ENCODE measurements around the gene NCBP2L. TPM values are rescaled to one million over a fixed set of nuclear protein-coding genes. Genes with fewer than 3 reads are reported as not detected.

Gene NCBP2L
- total and polyA plus RNA-seq, 9 donors = 0.04 to 0.16 (median 0.11) TPM; not detected in 6

Other genes starting within 250 kb of the NCBP2L start
- 18.2 TPM for gene PRPS1, start 149.2 kb upstream of the NCBP2L start, total RNA-seq
- gene PRPS1, start 149.2 kb upstream of the NCBP2L start, polyA plus RNA-seq (ENCODE audit: insufficient read depth in 1 of 8, insufficient read length in 8 of 8, low replicate concordance in 1 of 8) = 10 to 100 TPM; 25.0 to 31.1 (median 28.4) TPM
- gene TSC22D3, start 1.9 kb upstream of the NCBP2L start, total RNA-seq = 64.2 TPM
- 10 to 100 TPM; 39.5 to 82.9 (median 69.2) TPM for gene TSC22D3, start 1.9 kb upstream of the NCBP2L start, polyA plus RNA-seq (ENCODE audit: insufficient read depth in 1 of 8, insufficient read length in 8 of 8, low replicate concordance in 1 of 8)
- gene MID2, start 48.1 kb downstream of the NCBP2L start, total RNA-seq = 11.3 TPM
- gene MID2, start 48.1 kb downstream of the NCBP2L start, polyA plus RNA-seq (ENCODE audit: insufficient read depth in 1 of 8, insufficient read length in 8 of 8, low replicate concordance in 1 of 8) = 1 to 10 TPM; 5.0 to 8.2 (median 6.4) TPM
- not detected for gene TEX13B, start 204.6 kb downstream of the NCBP2L start, total RNA-seq
- not detected for gene TEX13B, start 204.6 kb downstream of the NCBP2L start, polyA plus RNA-seq (ENCODE audit: insufficient read depth in 1 of 8, insufficient read length in 8 of 8, low replicate concordance in 1 of 8)

Data from muscle of leg (tissue), 9 donors.